Osteoblast (primary cell): ENCODE results near the gene CPSF2. TPM values are rescaled to one million over a fixed set of nuclear protein-coding genes. Genes with fewer than 3 reads are reported as not detected.
"Not testable (repeated sequence)": the region's sequence is repeated elsewhere in the genome, so short reads cannot be mapped to it uniquely, and the experiment has no call there.

ENCODE experiments used
- DNase-seq: peaks from one replicate; pipeline ENCODE4 v3.0.0; 2011; ENCODE audit warnings: low spot score, mixed read lengths; ENCODE audit not compliant: insufficient read length; ENCODE audit errors: missing footprints
- H2AFZ ChIP-seq: 2 replicates; pipeline ENCODE4 v1.6.0; 2011; ENCODE audit warnings: mild to moderate bottlenecking, low read length
- H3K27ac ChIP-seq: 2 replicates; pipeline ENCODE4 v1.5.1; 2011; ENCODE audit warnings: mild to moderate bottlenecking, low read depth, low read length, moderate library complexity
- H3K27me3 ChIP-seq: 2 replicates; pipeline ENCODE4 v1.6.0; 2012; ENCODE audit warnings: mild to moderate bottlenecking, control low read depth, inconsistent platforms, low read length, moderate library complexity; ENCODE audit not compliant: insufficient read depth
- H3K36me3 ChIP-seq: 2 replicates; pipeline ENCODE4 v1.5.1; 2011; ENCODE audit warnings: mild to moderate bottlenecking, low read length, control low read depth, moderate library complexity; ENCODE audit not compliant: insufficient read depth
- H3K4me1 ChIP-seq: 2 replicates; pipeline ENCODE4 v1.5.1; 2011; ENCODE audit warnings: mild to moderate bottlenecking, low read length, control low read depth, moderate library complexity; ENCODE audit not compliant: insufficient read depth
- H3K4me2 ChIP-seq: 2 replicates; pipeline ENCODE4 v1.6.0; 2011; ENCODE audit warnings: mild to moderate bottlenecking, low read length; ENCODE audit not compliant: insufficient read depth
- H3K4me3 ChIP-seq: fragments of 200-600 bp; sonication (generic); 3 replicates; pipeline ENCODE4 v1.5.1; 2012; ENCODE audit warnings: mild to moderate bottlenecking, low read length, inconsistent platforms; ENCODE audit not compliant: insufficient read depth
- H3K79me2 ChIP-seq: 2 replicates; pipeline ENCODE4 v1.6.0; 2012; ENCODE audit warnings: mild to moderate bottlenecking, low read length, control low read depth, inconsistent platforms; ENCODE audit not compliant: insufficient read depth
- H3K9me3 ChIP-seq: 2 replicates; pipeline ENCODE4 v1.5.1; 2011; ENCODE audit warnings: low read depth, low read length, control low read depth
- H4K20me1 ChIP-seq: 2 replicates; pipeline ENCODE4 v1.6.0; 2012; ENCODE audit warnings: mild to moderate bottlenecking, low read length, control low read depth; ENCODE audit not compliant: insufficient read depth
- CTCF ChIP-seq: IDR thresholded peaks from 2 replicates; pipeline ENCODE4 v1.5.1; 2011; ENCODE audit warnings: mild to moderate bottlenecking, low read depth, low read length, moderate library complexity; ENCODE audit errors: extremely low read depth
- total RNA-seq: library from RNA; depleted of rRNA; stranded (reverse); fragments of >200 nt; gene quantifications from 2 replicates; pipeline ENCODE4 v1.2.3, GENCODE V29; 2012

The CPSF2 gene
- total RNA-seq, 1 donor, result 47.8 TPM

- Histone ChIP-seq H3K4me1 (no peaks in the 10 kb centered on the region), H3K4me3 (no peak overlapping the region), H3K4me2 (no peak overlapping the region), H4K20me1 (no peaks in the 10 kb centered on the region), H2AFZ (no peak overlapping the region), H3K36me3 (no peaks in the 10 kb centered on the region), H3K9me3 (no peaks in the 10 kb centered on the region), H3K27ac (no peak overlapping the region), H3K27me3 (no peaks in the 10 kb centered on the region), H3K79me2 (no peaks in the 10 kb centered on the region)
- no peak for DNase-seq
- TF ChIP-seq CTCF, result no peak
Observed at GRCh38 chr14:92185559-92185958, 63.8 kb downstream of the CPSF2 start.

GRCh38 chr14:92187616-92188015, 65.8 kb downstream of the CPSF2 start:
- H4K20me1 ChIP-seq, H3K4me3 ChIP-seq, DNase-seq, H3K4me2 ChIP-seq, H3K79me2 ChIP-seq, H3K4me1 ChIP-seq, H3K9me3 ChIP-seq, H2AFZ ChIP-seq, H3K27me3 ChIP-seq, H3K27ac ChIP-seq, H3K36me3 ChIP-seq: not testable (repeated sequence)

- Histone ChIP-seq H4K20me1 (no peaks in the 10 kb centered on the region), H3K79me2 (no peaks in the 10 kb centered on the region), H3K9me3 (no peaks in the 10 kb centered on the region), H3K27ac (no peak overlapping the region), H3K4me2 (no peak overlapping the region), H3K36me3 (no peaks in the 10 kb centered on the region), H2AFZ (no peak overlapping the region), H3K4me3 (no peak overlapping the region), H3K27me3 (no peaks in the 10 kb centered on the region), H3K4me1 (no peaks in the 10 kb centered on the region)
- TF ChIP-seq CTCF, result no peak
- no peak for DNase-seq
Observed at GRCh38 chr14:92190768-92191167, 69.0 kb downstream of the CPSF2 start.

- H4K20me1 ChIP-seq, result no peaks in the 10 kb centered on the region
- no peaks in the 10 kb centered on the region for H3K79me2 ChIP-seq
- H3K4me1 ChIP-seq, result no peaks in the 10 kb centered on the region
- no peak overlapping the region for H2AFZ ChIP-seq
- no peaks in the 10 kb centered on the region for H3K9me3 ChIP-seq
- no peak overlapping the region for H3K4me2 ChIP-seq
- peaks cover 14% of the 10 kb centered on the region for H3K27me3 ChIP-seq
- H3K36me3 ChIP-seq, result no peaks in the 10 kb centered on the region
- no peak overlapping the region for H3K4me3 ChIP-seq
- no peak for DNase-seq
- no peak overlapping the region for H3K27ac ChIP-seq
- TF ChIP-seq CTCF, result no peak
Observed at GRCh38 chr14:92198804-92199203, 77.0 kb downstream of the CPSF2 start.
